CD14-positive monocyte (primary cell): ENCODE measurements around the gene MED31. TPM values are rescaled to one million over a fixed set of nuclear protein-coding genes. Genes with fewer than 3 reads are reported as not detected.

ENCODE experiments used
- DNase-seq, 3 donors: peaks; one replicate each; pipeline ENCODE4 v3.0.0-alpha.2; 2011 to 2022
- H2AFZ ChIP-seq: 2 replicates; pipeline ENCODE4 v1.6.0; 2012; ENCODE audit warnings: mild to moderate bottlenecking, low read depth, low read length, inconsistent platforms; ENCODE audit not compliant: insufficient read depth, poor library complexity, severe bottlenecking
- H3K27ac ChIP-seq, 2 donors: 1 replicate in 1 of 2; 2 replicates in 1 of 2; pipeline ENCODE4 v1.5.1; 2012 to 2013; ENCODE audit warnings: low read length in 2 of 2, control low read depth in 1 of 2, inconsistent platforms in 1 of 2, low read depth in 1 of 2, mild to moderate bottlenecking in 1 of 2
- H3K27me3 ChIP-seq, 2 donors: one replicate each; pipeline versions ENCODE4 v1.6.0 to v1.6.1; 2011 to 2013; ENCODE audit warnings: low read length in 2 of 2; ENCODE audit not compliant: control insufficient read depth in 2 of 2, insufficient read depth in 2 of 2
- H3K36me3 ChIP-seq, 2 donors: replicated peaks in 1 of 2; 1 replicate in 1 of 2; 2 replicates in 1 of 2; pipeline versions ENCODE4 v1.5.1 to v1.6.1; 2012 to 2013; ENCODE audit warnings: low read length in 2 of 2, control low read depth in 1 of 2, inconsistent platforms in 1 of 2, mild to moderate bottlenecking in 1 of 2; ENCODE audit not compliant: insufficient read depth in 2 of 2, control insufficient read depth in 1 of 2
- H3K4me1 ChIP-seq, 2 donors: 1 replicate in 1 of 2; 2 replicates in 1 of 2; pipeline versions ENCODE4 v1.5.1 to v1.6.1; 2012 to 2013; ENCODE audit warnings: low read length in 2 of 2, control low read depth in 1 of 2, inconsistent platforms in 1 of 2, mild to moderate bottlenecking in 1 of 2, moderate library complexity in 1 of 2; ENCODE audit not compliant: insufficient read depth in 2 of 2, control insufficient read depth in 1 of 2
- H3K4me2 ChIP-seq: replicated peaks from 2 replicates; pipeline ENCODE3; 2012; ENCODE audit warnings: low read length, moderate library complexity, mild to moderate bottlenecking; ENCODE audit not compliant: poor library complexity, severe bottlenecking; ENCODE audit errors: extremely low read depth
- H3K4me3 ChIP-seq, 3 experiments: fragments of 200-600 bp in 1 of 3; sonication (generic) in 1 of 3; replicated peaks in 1 of 3; 1 replicate in 2 of 3; 2 replicates in 1 of 3; pipeline ENCODE4 v1.5.1; 2011 to 2013; ENCODE audit warnings: low read length in 3 of 3, mild to moderate bottlenecking in 3 of 3, control low read depth in 2 of 3, low read depth in 2 of 3, inconsistent platforms in 1 of 3, moderate library complexity in 1 of 3
- H3K79me2 ChIP-seq: 2 replicates; pipeline ENCODE4 v1.6.0; 2012; ENCODE audit warnings: mild to moderate bottlenecking, control low read depth, inconsistent platforms, low read length, moderate library complexity; ENCODE audit not compliant: insufficient read depth
- H3K9ac ChIP-seq: 2 replicates; pipeline ENCODE4 v1.6.0; 2017; ENCODE audit warnings: low read length, mild to moderate bottlenecking; ENCODE audit not compliant: insufficient read depth, poor library complexity, severe bottlenecking
- H3K9me3 ChIP-seq, 2 donors: replicated peaks in 1 of 2; 1 replicate in 1 of 2; 2 replicates in 1 of 2; pipeline versions ENCODE4 v1.5.1 to v1.6.1; 2012 to 2013; ENCODE audit warnings: low read length in 2 of 2, control low read depth in 1 of 2; ENCODE audit not compliant: control insufficient read depth in 1 of 2, insufficient read depth in 1 of 2
- H4K20me1 ChIP-seq: 2 replicates; pipeline ENCODE4 v1.6.0; 2012; ENCODE audit warnings: mild to moderate bottlenecking, low read length, control low read depth, moderate library complexity; ENCODE audit not compliant: insufficient read depth
- H3K27ac Mint-ChIP-seq, 7 donors: one replicate each; pipeline ENCODE4 v1.8.0; 2020; ENCODE audit warnings: mild to moderate bottlenecking in 7 of 7, mixed read lengths in 7 of 7, moderate library complexity in 6 of 7, inconsistent platforms in 2 of 7
- H3K27me3 Mint-ChIP-seq, 3 donors: one replicate each; pipeline ENCODE4 v1.8.0; 2021 to 2022; ENCODE audit warnings: low read depth in 3 of 3, mild to moderate bottlenecking in 3 of 3, mixed read lengths in 3 of 3, moderate library complexity in 3 of 3, inconsistent platforms in 1 of 3
- H3K36me3 Mint-ChIP-seq, 2 donors: one replicate each; pipeline ENCODE4 v1.8.0; 2020; ENCODE audit warnings: mixed read lengths in 2 of 2, inconsistent platforms in 1 of 2, mild to moderate bottlenecking in 1 of 2
- H3K4me1 Mint-ChIP-seq: one replicate; pipeline ENCODE4 v1.8.0; 2020; ENCODE audit warnings: mild to moderate bottlenecking, mixed read lengths
- H3K4me3 Mint-ChIP-seq, 2 donors: one replicate each; pipeline ENCODE4 v1.8.0; 2020; ENCODE audit warnings: mild to moderate bottlenecking in 2 of 2, mixed read lengths in 2 of 2, moderate library complexity in 1 of 2
- H3K9me3 Mint-ChIP-seq, 7 donors: one replicate each; pipeline ENCODE4 v1.8.0; 2020 to 2022; ENCODE audit warnings: mixed read lengths in 7 of 7, mild to moderate bottlenecking in 6 of 7, moderate library complexity in 6 of 7, inconsistent platforms in 2 of 7
- WGBS: methylation state at CpG from one replicate; pipeline ENCODE4 v1.1.5; 2013; ENCODE audit warnings: missing lambda C conversion rate; ENCODE audit not compliant: insufficient coverage; 5-methylcytosine and 5-hydroxymethylcytosine counted together
- intact Hi-C, 2 donors: fragments of 100-400 bp; cut with micrococcal nuclease; formaldehyde crosslinking; loops; one replicate each; pipeline versions ENCODE4 v1.15.0 to v1.15.1; 2023
- polyA plus RNA-seq, 3 donors: library from polyadenylated mRNA; depleted of rRNA in 1 of 3; unstranded in 2 of 3; stranded (reverse) in 1 of 3; fragments of 300-500 nt in 2 of 3; fragments of >200 nt in 1 of 3; fragmentation: Illumina TruSeq in 2 of 3; gene quantifications; 1 replicate in 2 of 3; 2 replicates in 1 of 3; pipeline ENCODE4 v1.2.3, GENCODE V29; 2012 to 2021
- TF ChIP-seq, protein P1 (sequence below): fragments of 200-600 bp; IDR thresholded peaks from one replicate; pipeline ENCODE4 v1.8.0; 2022; ENCODE audit warnings: antibody characterized with exemption, mild to moderate bottlenecking

The MED31 gene
- polyA plus RNA-seq, 3 donors, result 6.8 to 38.2 (median 33.6) TPM

GRCh38 chr17:6640536-6641246 is 10.7 kb downstream of the MED31 start, which contains the start of the genes KIAA0753 and TXNDC17:
KIAA0753 (minus strand) TSS chr17:6640711; CDS start chr17:6635103, 5,608 bp downstream.
TXNDC17 (plus strand) TSS chr17:6641060; CDS start chr17:6641083, 23 bp downstream.
- intact Hi-C loops, result loop anchor here in 1 of 2 donors (10.0 kb wide), 1 partner anchor 166 kb away; no protein-coding TSS in a partner anchor
- peak; percentile 77 to 79 (median 79) for DNase-seq
- peaks cover 40% of the 10 kb centered on the region for H3K79me2 ChIP-seq
- peak within 1 kb of the TSS; percentile 86 to 95 (median 94) for H3K4me3 ChIP-seq
- H3K4me2 ChIP-seq, result peak within 1 kb of the TSS; percentile 88
- peaks cover 26% of the 10 kb centered on the region for H4K20me1 ChIP-seq
- H3K27ac Mint-ChIP-seq, result peak within 1 kb of the TSS; percentile 89 to 98 (median 94)
- H3K4me1 ChIP-seq, result peaks cover 21 to 33% of the 10 kb centered on the region in 2 donors
- peak within 1 kb of the TSS; percentile 97 to 99 for H3K4me3 Mint-ChIP-seq
- peak within 1 kb of the TSS; percentile 89 for H2AFZ ChIP-seq
- H3K9me3 Mint-ChIP-seq, result no peaks in the 10 kb centered on the region
- no peaks in the 10 kb centered on the region for H3K27me3 ChIP-seq
- H3K36me3 Mint-ChIP-seq, result peaks cover 26 to 31% of the 10 kb centered on the region in 2 donors
- peaks cover 35% of the 10 kb centered on the region for H3K4me1 Mint-ChIP-seq
- H3K36me3 ChIP-seq, result peaks cover 20 to 31% of the 10 kb centered on the region in 2 donors
- H3K9me3 ChIP-seq, result no peaks in the 10 kb centered on the region
- peak within 1 kb of the TSS; percentile 61 to 88 for H3K27ac ChIP-seq
- under 1% methylated on average over 50 of the region's 52 CpGs for WGBS
- TF ChIP-seq, protein P1, sequence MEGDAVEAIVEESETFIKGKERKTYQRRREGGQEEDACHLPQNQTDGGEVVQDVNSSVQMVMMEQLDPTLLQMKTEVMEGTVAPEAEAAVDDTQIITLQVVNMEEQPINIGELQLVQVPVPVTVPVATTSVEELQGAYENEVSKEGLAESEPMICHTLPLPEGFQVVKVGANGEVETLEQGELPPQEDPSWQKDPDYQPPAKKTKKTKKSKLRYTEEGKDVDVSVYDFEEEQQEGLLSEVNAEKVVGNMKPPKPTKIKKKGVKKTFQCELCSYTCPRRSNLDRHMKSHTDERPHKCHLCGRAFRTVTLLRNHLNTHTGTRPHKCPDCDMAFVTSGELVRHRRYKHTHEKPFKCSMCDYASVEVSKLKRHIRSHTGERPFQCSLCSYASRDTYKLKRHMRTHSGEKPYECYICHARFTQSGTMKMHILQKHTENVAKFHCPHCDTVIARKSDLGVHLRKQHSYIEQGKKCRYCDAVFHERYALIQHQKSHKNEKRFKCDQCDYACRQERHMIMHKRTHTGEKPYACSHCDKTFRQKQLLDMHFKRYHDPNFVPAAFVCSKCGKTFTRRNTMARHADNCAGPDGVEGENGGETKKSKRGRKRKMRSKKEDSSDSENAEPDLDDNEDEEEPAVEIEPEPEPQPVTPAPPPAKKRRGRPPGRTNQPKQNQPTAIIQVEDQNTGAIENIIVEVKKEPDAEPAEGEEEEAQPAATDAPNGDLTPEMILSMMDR, result no peak
- H3K27me3 Mint-ChIP-seq, result peaks cover 0 to 11% (median 3%) of the 10 kb centered on the region in 3 donors
- H3K9ac ChIP-seq, result peak within 1 kb of the TSS; percentile 74

DNA sequence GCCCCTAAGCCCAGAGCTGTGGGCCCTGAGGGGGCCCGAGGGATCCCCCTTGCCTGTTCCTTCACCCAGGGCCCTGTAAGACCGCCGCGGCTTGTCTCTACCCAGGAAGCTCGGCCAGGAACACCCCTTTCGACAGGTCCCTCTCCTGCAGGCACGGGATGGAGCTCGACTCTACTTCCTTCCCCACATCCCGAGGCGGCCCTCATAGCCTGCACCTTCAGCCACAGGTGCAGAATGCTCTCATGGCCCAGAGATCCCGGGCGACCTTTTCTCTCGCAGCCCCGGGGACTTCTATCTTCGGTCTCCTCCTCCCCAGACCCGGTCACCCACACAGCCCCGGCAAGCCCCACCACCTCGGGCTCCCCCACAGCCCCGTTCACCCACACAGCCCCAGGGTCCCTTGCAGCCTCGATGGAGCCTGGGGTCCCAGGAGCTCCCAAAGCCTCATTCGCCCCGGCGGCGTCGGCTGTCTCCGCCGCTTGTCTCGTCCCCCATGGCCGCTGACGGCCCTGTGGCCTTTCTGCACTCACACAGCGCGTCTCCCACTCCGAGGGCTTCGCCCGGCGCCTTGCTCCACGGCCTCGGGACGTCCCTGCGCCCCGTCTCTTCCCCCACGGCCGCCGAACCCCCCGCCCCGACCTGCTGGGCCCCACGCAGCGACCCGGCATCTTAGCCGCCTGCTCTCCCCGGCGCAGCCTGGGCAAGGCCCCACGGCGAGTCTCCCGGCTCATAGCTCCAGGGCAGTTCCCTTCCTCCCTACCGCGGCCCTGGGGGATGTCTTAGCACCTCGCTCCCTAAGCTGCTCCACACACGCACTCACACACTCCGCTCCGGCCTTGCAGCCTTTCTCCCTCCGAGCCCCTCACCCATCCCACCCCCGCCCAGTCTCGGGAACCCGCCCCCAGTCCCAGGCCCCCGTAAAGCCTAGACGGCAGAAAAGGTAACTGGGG is 11.5 kb downstream of the MED31 start:
- intact Hi-C loops, result loop anchor here in 1 of 2 donors (10.0 kb wide), 1 partner anchor 165 kb away; no protein-coding TSS in a partner anchor
- WGBS, result under 1% methylated on average over 62 of the region's 67 CpGs
- TF ChIP-seq, protein P1, result no peak
- H3K9ac ChIP-seq, result peak overlapping the region; percentile 74
- peak overlapping the region; percentile 86 to 95 (median 94) for H3K4me3 ChIP-seq
- Mint-ChIP-seq H3K4me1 (peaks cover 35% of the 10 kb centered on the region), H3K36me3 (peaks cover 22 to 31% of the 10 kb centered on the region in 2 donors), H3K27me3 (peaks cover 0 to 11% (median 3%) of the 10 kb centered on the region in 3 donors), H3K27ac (peak overlapping the region; percentile 32 to 98 (median 94)), H3K4me3 (peak overlapping the region; percentile 97 to 99), H3K9me3 (no peaks in the 10 kb centered on the region)
- H3K4me1 ChIP-seq, result peaks cover 21 to 33% of the 10 kb centered on the region in 2 donors
- H3K36me3 ChIP-seq, result peaks cover 17 to 24% of the 10 kb centered on the region in 2 donors
- peaks cover 20% of the 10 kb centered on the region for H4K20me1 ChIP-seq
- peak overlapping the region; percentile 89 for H2AFZ ChIP-seq
- DNase-seq, result peak; percentile 18 to 44 (median 36)
- peak overlapping the region; percentile 88 for H3K4me2 ChIP-seq
- no peaks in the 10 kb centered on the region for H3K27me3 ChIP-seq
- no peaks in the 10 kb centered on the region for H3K9me3 ChIP-seq
- H3K79me2 ChIP-seq, result peaks cover 35% of the 10 kb centered on the region
- H3K27ac ChIP-seq, result peak overlapping the region; percentile 61 to 88
